Neuron (in vitro differentiated cells): ENCODE data around the gene AFF3.

Experiments used
- H2AFZ ChIP-seq: one replicate; pipeline ENCODE4 v1.6.1; 2013; ENCODE audit warnings: low read depth, mild to moderate bottlenecking, inconsistent platforms, low read length, moderate library complexity
- H3K27me3 ChIP-seq: one replicate; pipeline ENCODE4 v1.6.1; 2013; ENCODE audit warnings: low read length; ENCODE audit not compliant: insufficient read depth
- H3K36me3 ChIP-seq: one replicate; pipeline ENCODE4 v1.6.1; 2013; ENCODE audit warnings: low read length; ENCODE audit not compliant: insufficient read depth
- H3K4me1 ChIP-seq: one replicate; pipeline ENCODE4 v1.6.1; 2013; ENCODE audit warnings: low read length; ENCODE audit not compliant: insufficient read depth
- H3K4me3 ChIP-seq: 2 replicates; pipeline ENCODE4 v1.5.1; 2013; ENCODE audit warnings: mild to moderate bottlenecking, low read length, moderate library complexity
- H3K9me3 ChIP-seq: one replicate; pipeline ENCODE4 v1.6.1; 2013; ENCODE audit warnings: low read length

The AFF3 gene

DNA sequence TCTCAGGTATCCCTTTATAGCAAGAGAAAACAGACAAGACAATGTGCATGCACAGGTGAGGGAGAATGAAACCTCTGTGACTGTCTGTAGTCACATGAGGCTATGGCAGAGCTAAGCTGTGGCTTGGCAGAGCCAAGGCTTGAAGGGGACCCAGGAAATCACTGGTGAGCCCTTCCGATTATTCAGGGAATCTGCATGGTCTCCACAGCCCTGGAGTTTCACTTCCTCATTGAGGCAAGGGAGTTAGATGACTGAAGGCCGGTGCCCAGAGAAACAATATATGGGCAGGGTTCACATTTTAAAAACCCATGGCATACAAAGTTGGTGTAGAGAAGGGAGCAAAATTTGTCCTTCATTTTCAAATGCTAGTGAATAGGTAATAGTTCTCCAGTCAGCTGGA is 508.2 kb downstream of the AFF3 start:
- Histone ChIP-seq H3K4me3 (no peak overlapping the region), H3K4me1 (no peaks in the 10 kb centered on the region), H3K9me3 (no peaks in the 10 kb centered on the region), H3K36me3 (no peaks in the 10 kb centered on the region), H3K27me3 (no peaks in the 10 kb centered on the region), H2AFZ (no peak overlapping the region)

DNA sequence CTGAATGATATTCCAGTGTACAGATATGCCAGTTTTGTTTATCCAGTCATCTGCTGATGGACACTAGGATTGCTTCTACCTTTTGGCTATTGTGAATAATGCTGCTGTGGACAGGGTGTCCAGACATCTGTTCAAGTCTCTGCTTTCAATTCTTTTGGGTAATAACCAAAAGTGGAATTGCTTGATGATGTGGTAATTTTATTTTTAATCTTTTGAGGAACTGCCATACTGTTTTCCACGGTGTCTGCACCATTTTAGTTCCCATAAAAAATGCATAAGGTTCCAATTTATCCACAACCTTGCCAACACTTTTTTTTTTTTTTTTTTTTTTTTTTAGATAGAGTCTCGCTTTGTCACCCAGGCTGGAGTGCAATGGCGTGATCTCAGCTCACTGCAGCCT is 510.7 kb downstream of the AFF3 start:
- Histone ChIP-seq H3K9me3 (no peaks in the 10 kb centered on the region), H2AFZ (no peak overlapping the region), H3K36me3 (no peaks in the 10 kb centered on the region), H3K27me3 (no peaks in the 10 kb centered on the region), H3K4me1 (no peaks in the 10 kb centered on the region), H3K4me3 (no peak overlapping the region)

DNA sequence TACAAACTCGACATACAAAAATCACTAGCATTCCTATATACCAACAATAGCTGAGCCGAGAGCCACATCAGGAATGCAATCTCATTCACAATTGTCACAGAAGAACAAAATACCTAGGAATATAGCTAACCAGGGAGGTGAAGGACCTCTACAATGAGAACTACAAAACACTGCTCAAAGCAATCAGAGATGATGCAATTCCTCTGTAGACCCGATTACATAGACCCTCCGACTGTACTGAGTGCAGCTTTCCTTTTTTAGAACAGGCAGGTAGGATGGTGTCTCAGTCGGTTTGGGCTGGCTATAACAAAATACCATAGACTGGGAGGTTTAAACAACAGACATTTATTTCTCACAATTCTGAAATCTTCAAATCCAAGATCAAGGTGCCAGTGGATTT is 513.1 kb downstream of the AFF3 start:
- Histone ChIP-seq H2AFZ (no peak overlapping the region), H3K27me3 (no peaks in the 10 kb centered on the region), H3K4me1 (no peaks in the 10 kb centered on the region), H3K4me3 (no peak overlapping the region), H3K9me3 (no peaks in the 10 kb centered on the region), H3K36me3 (no peaks in the 10 kb centered on the region)

DNA sequence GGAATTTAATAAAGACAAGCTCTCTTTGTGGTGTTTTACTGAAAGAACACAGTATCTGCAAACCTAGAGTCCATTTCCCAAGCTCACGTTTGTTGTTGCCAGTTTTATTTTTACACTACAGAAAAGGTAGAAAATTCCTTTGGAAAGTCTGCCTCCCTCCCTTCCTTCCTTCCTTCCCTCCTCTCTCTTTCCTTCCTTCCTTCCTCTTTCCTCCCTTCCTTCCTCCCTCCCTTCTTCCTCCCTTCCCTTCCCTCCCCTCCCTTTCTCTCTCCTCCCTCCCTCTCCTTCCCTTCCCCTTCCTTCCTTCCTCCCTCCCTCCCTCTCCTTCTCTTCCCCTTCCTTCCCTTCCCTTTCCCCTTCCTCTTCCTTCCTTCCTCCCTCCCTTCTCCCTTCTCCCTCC is 516.2 kb downstream of the AFF3 start:
- Histone ChIP-seq H3K4me1 (peaks cover 10% of the 10 kb centered on the region), H3K27me3 (no peaks in the 10 kb centered on the region), H2AFZ (no peak overlapping the region), H3K36me3 (no peaks in the 10 kb centered on the region), H3K9me3 (no peaks in the 10 kb centered on the region), H3K4me3 (no peak overlapping the region)

DNA sequence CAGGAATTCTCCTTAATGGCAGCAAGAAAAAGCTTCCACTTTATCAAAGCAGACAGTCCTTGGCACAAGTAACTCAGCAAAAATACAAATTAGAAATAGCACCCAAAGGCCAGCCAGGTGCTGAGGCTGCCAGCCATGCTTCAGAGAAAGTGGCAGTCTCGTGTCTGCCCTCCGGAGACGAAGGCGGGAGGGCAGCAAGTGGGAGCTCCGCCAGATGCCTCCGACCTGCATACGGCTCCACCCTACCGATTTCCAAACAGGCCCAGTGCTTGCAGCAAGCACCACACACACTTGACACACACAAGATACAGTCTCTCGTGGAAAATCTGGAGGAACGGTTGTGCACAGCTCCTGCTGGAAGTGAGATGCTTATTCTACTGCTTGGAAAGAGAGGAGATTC is 517.7 kb downstream of the AFF3 start:
- Histone ChIP-seq H3K4me1 (peaks cover 10% of the 10 kb centered on the region), H3K4me3 (no peak overlapping the region), H2AFZ (no peak overlapping the region), H3K36me3 (no peaks in the 10 kb centered on the region), H3K27me3 (no peaks in the 10 kb centered on the region), H3K9me3 (no peaks in the 10 kb centered on the region)

DNA sequence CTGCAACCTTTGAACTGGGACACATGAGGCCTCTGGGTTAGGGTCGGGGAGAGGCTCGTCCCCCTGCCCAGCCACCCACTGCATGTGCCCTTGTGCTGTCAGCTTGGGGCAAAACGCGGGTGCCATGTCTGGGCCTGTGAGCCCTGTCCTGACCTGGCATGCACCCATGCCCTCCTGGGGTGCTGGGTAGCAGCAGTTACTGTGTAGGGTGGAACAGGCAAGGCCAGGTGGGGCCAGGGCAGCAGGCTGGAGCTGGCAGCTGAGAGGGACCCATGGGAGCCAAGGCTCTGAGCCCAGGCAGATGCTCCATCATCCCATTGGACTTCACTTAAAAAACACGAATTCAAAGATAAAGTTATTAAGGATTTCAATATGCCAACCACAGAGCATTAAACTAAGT is 518.8 kb downstream of the AFF3 start:
- Histone ChIP-seq H3K27me3 (no peaks in the 10 kb centered on the region), H3K36me3 (no peaks in the 10 kb centered on the region), H3K4me1 (peaks cover 10% of the 10 kb centered on the region), H2AFZ (no peak overlapping the region), H3K9me3 (no peaks in the 10 kb centered on the region), H3K4me3 (no peak overlapping the region)

DNA sequence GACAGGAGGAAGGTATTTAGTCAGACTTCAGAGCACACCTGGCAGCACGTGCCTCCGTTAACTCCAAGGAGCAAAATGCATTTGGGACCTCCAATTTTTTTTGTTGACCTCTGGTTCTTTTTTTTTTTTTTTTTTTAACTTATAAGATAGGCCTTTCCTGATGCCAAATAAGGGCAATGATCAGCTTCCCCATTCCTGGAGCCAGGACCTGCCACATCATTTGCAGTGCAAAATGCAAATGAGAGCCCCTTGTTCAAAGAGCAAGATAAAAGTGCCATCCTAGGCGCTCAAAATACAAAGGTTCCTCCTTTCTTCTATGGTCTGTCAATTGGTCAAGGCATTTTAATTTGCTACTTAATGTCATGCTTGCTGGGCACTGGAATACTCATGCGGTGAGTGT is 519.4 kb downstream of the AFF3 start:
- Histone ChIP-seq H3K36me3 (no peaks in the 10 kb centered on the region), H3K9me3 (no peaks in the 10 kb centered on the region), H3K27me3 (no peaks in the 10 kb centered on the region), H3K4me1 (peaks cover 10% of the 10 kb centered on the region), H3K4me3 (no peak overlapping the region), H2AFZ (no peak overlapping the region)

GRCh38 chr2:99622534-99622933 is 519.9 kb downstream of the AFF3 start:
- Histone ChIP-seq H3K4me3 (no peak overlapping the region), H3K27me3 (no peaks in the 10 kb centered on the region), H3K4me1 (peaks cover 10% of the 10 kb centered on the region), H3K9me3 (no peaks in the 10 kb centered on the region), H3K36me3 (no peaks in the 10 kb centered on the region), H2AFZ (no peak overlapping the region)

GRCh38 chr2:99621774-99622173 is 520.6 kb downstream of the AFF3 start:
- Histone ChIP-seq H3K9me3 (no peaks in the 10 kb centered on the region), H3K4me3 (no peak overlapping the region), H3K36me3 (no peaks in the 10 kb centered on the region), H3K4me1 (peaks cover 10% of the 10 kb centered on the region), H2AFZ (no peak overlapping the region), H3K27me3 (no peaks in the 10 kb centered on the region)

DNA sequence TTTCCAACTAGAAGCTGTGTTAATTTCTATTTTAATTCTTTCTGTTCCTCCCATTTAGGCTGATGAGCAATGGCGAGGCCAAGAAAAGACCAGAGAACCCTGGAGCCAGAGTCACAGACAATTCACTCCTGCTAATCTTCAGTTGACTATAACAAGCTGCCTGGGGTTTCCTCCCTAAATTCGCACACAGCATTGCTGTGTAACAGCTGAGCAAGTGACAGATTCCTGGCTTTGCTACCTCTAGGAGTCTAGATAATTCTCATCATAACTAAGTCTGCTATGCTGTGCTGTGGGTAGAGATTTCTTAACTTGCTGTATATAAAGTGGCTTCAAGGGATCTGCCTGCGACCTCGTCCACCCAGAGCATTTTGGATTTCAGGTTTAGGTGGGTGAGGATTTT is 521.3 kb downstream of the AFF3 start:
- H3K4me3 ChIP-seq: no peak overlapping the region
- no peaks in the 10 kb centered on the region for H3K9me3 ChIP-seq
- no peak overlapping the region for H2AFZ ChIP-seq
- no peaks in the 10 kb centered on the region for H3K27me3 ChIP-seq
- no peaks in the 10 kb centered on the region for H3K36me3 ChIP-seq
- peaks cover 10% of the 10 kb centered on the region for H3K4me1 ChIP-seq

DNA sequence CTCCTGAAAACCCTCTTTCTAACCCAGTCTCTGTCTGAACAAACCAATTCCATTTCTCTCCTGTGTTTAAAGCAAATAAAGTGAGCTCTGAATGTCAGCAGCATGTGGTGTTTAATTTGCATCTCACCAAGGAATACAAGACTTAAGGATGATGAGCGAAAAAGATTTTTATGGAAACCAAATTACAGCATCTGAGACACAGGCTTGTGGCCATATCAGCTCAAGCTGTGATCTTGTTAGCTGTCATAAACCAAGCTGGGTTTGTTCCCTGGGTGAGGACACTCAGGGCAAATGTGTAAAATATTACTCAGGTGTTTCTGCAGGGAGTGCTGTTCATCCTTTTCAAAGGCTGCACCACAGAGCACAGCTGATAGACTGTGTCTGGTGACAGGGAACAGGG is 523.2 kb downstream of the AFF3 start:
- H3K36me3 ChIP-seq: no peaks in the 10 kb centered on the region
- peaks cover 10% of the 10 kb centered on the region for H3K4me1 ChIP-seq
- no peaks in the 10 kb centered on the region for H3K9me3 ChIP-seq
- no peak overlapping the region for H3K4me3 ChIP-seq
- no peaks in the 10 kb centered on the region for H3K27me3 ChIP-seq
- H2AFZ ChIP-seq: no peak overlapping the region

- Histone ChIP-seq H3K27me3 (no peaks in the 10 kb centered on the region), H3K4me3 (no peak overlapping the region), H3K4me1 (peaks cover 10% of the 10 kb centered on the region), H3K9me3 (no peaks in the 10 kb centered on the region), H2AFZ (no peak overlapping the region), H3K36me3 (no peaks in the 10 kb centered on the region)
Observed at GRCh38 chr2:99618579-99619097, 523.8 kb downstream of the AFF3 start.

DNA sequence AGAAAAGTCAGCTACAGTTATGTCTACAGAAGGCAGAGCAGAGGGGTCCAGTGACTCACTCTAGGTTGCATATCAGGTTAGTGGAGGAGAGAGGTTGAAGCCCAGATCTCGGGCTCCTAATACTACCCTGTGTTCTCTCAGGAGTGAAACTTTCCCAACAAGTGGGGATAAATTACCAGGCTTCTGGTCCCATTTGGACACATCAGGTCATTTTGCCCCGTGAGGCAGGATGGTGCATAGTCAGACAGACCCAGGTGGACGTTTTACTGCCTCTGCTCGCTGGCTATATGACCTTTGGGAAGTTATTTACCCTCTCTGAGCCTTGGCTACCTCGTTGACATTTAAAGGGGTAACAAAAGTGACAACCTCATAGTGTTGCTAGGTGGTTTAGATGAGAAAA is 524.6 kb downstream of the AFF3 start:
- Histone ChIP-seq H3K27me3 (no peaks in the 10 kb centered on the region), H3K36me3 (no peaks in the 10 kb centered on the region), H2AFZ (no peak overlapping the region), H3K4me3 (no peak overlapping the region), H3K4me1 (peaks cover 10% of the 10 kb centered on the region), H3K9me3 (no peaks in the 10 kb centered on the region)

DNA sequence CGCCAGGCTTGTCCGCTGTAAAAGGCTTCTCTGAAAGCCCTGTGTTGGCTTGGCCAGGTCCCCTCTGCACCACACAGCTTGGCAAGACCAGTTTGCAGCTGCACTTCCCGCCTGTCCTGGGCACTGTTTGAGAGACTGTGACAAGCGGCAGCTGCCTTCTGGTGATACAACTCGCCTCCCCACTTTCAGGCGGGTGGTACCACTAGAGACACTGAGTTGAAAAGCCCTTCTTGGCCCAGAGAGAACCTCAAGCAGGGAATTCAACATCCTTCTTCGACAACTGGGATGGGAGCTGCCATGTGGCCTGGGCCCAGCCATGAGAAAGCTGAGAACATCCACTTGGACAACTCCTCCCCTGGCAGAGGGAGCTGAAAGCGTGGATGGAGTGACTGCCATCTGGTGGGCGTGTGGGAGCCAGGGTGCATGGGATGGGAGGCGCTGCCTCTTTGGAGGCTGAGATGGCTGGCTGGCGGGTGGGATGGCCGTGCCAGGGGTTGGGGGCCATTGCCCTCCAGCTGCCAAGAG is 527.1 kb downstream of the AFF3 start:
- Histone ChIP-seq H3K27me3 (no peaks in the 10 kb centered on the region), H3K9me3 (no peaks in the 10 kb centered on the region), H2AFZ (no peak overlapping the region), H3K4me1 (no peaks in the 10 kb centered on the region), H3K4me3 (no peak overlapping the region), H3K36me3 (no peaks in the 10 kb centered on the region)
